ENCODE results near the gene HPD.

GRCh38 chr12:121797937-121798786, 60.5 kb downstream of the HPD start:
- TF ChIP-seq CTCF (IDR thresholded peaks at IDR 0.05) (no peak), EP300 (IDR thresholded peaks at IDR 0.05) (no peak)
